OCI-LY7 (cell line): ENCODE measurements around the gene GRIP1.

Experiments used
- CTCF ChIP-seq: fragments of 200-600 bp; sonication (generic); conservative IDR thresholded peaks from 2 replicates; pipeline ENCODE4 v1.5.1; 2014; ENCODE audit warnings: mild to moderate bottlenecking, antibody characterized with exemption, low read length, moderate library complexity, mixed read lengths
- EZH2phosphoT487 ChIP-seq: fragments of 200-600 bp; sonication (generic); IDR thresholded peaks from 2 replicates; pipeline ENCODE4 v1.6.1; 2018; ENCODE audit warnings: low read depth, borderline replicate concordance, mild to moderate bottlenecking, mixed run types, antibody characterized with exemption, low read length, moderate library complexity, mixed read lengths

DNA sequence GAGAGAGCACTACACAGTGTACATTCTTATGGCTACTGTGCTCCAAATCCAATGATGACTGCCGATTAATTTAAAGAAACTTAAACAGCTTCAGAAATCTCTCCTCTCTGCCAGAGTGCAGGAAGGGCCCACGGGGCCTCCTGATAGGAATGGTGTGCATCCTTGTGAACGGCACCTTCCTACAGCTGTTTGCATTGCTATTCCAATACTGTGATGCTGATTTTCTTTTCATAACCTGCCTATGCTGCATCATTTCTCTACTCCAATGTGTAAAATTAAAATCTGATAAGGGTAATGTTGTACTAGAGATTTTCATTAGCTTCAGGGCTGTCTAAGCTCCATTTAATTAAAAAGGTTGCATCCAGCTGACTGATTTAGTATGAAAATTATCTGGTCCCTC is 217.5 kb downstream of the GRIP1 start:
- no peak for TF ChIP-seq CTCF
- no peak for TF ChIP-seq EZH2phosphoT487
